Body of pancreas (tissue), 4 donors: ENCODE measurements around the gene ATF6B. TPM values are rescaled to one million over a fixed set of nuclear protein-coding genes. Genes with fewer than 3 reads are reported as not detected.
"Not testable (repeated sequence)": the region's sequence is repeated elsewhere in the genome, so short reads cannot be mapped to it uniquely, and the experiment has no call there.

Source experiments
- ATAC-seq: fragments of 150-250 bp; one replicate; pipeline ENCODE4 v1.9.1; 2016
- DNase-seq, 4 donors: peaks; one replicate each; pipeline ENCODE4 v3.0.0-alpha.2; 2019
- H3K27ac ChIP-seq, 4 donors: fragments of 200-600 bp; sonication (generic); 1 replicate in 3 of 4; 2 replicates in 1 of 4; pipeline versions ENCODE4 v1.5.1 to v1.6.1; 2016 to 2019; ENCODE audit warnings: mild to moderate bottlenecking in 1 of 4, mixed read lengths in 1 of 4, moderate library complexity in 1 of 4
- H3K27me3 ChIP-seq, 2 donors: fragments of 200-600 bp; sonication (generic); one replicate each; pipeline ENCODE4 v1.6.0; 2016; ENCODE audit warnings: mild to moderate bottlenecking in 1 of 2
- H3K36me3 ChIP-seq, 2 donors: fragments of 200-600 bp; sonication (generic); replicated peaks in 1 of 2; 2 replicates each; pipeline ENCODE4 v1.5.1; 2016; ENCODE audit warnings: low read depth in 2 of 2; ENCODE audit not compliant: insufficient read depth in 1 of 2
- H3K4me1 ChIP-seq: fragments of 200-600 bp; sonication (generic); one replicate; pipeline ENCODE4 v1.6.0; 2016
- H3K4me3 ChIP-seq, 2 donors: fragments of 200-600 bp; sonication (generic); 1 replicate in 1 of 2; 2 replicates in 1 of 2; pipeline ENCODE4 v1.5.1; 2016 to 2019
- H3K9me3 ChIP-seq, 3 donors: fragments of 200-600 bp; sonication (generic); 1 replicate in 2 of 3; 2 replicates in 1 of 3; pipeline ENCODE4 v1.5.1; 2016
- POLR2A ChIP-seq, 3 donors: fragments of 450-650 bp; IDR thresholded peaks; one replicate each; pipeline ENCODE4 v1.6.1; 2016; ENCODE audit warnings: antibody characterized with exemption in 3 of 3, mild to moderate bottlenecking in 2 of 3
- WGBS, 2 donors: methylation state at CpG; one replicate each; pipeline ENCODE4 v1.1.5; 2017; 5-methylcytosine and 5-hydroxymethylcytosine counted together
- intact Hi-C: fragments of 100-400 bp; cut with DNase I; formaldehyde crosslinking; loops from one replicate; pipeline ENCODE4 v1.15.1; 2023
- microRNA-seq, 2 donors: library from miRNA; unstranded; fragments of <30 nt; microRNA quantifications; one replicate each; pipeline ENCODE4, GENCODE V29; 2016; ENCODE audit warnings: borderline number of aligned reads in 2 of 2, borderline replicate concordance in 2 of 2
- small RNA-seq: library from RNA; depleted of rRNA; stranded (forward); fragments of <200 nt; gene quantifications from one replicate; pipeline ENCODE3, GENCODE V24; 2016
- total RNA-seq, 2 donors: library from RNA; depleted of rRNA; stranded (reverse); fragments of >200 nt; gene quantifications; one replicate each; pipeline ENCODE4 v1.1.0, GENCODE V29; 2016
- TF ChIP-seq, protein P1 (sequence below), 7 experiments: fragments of 450-650 bp in 4 of 7; fragments of 200-600 bp in 3 of 7; sonication (generic) in 3 of 7; IDR thresholded peaks; one replicate each; pipeline ENCODE4 v1.5.1; 2016 to 2019; ENCODE audit warnings: antibody characterized with exemption in 7 of 7

Gene ATF6B
- total RNA-seq, 2 donors from 2014 or later, result 26.5 to 32.3 TPM

DNA sequence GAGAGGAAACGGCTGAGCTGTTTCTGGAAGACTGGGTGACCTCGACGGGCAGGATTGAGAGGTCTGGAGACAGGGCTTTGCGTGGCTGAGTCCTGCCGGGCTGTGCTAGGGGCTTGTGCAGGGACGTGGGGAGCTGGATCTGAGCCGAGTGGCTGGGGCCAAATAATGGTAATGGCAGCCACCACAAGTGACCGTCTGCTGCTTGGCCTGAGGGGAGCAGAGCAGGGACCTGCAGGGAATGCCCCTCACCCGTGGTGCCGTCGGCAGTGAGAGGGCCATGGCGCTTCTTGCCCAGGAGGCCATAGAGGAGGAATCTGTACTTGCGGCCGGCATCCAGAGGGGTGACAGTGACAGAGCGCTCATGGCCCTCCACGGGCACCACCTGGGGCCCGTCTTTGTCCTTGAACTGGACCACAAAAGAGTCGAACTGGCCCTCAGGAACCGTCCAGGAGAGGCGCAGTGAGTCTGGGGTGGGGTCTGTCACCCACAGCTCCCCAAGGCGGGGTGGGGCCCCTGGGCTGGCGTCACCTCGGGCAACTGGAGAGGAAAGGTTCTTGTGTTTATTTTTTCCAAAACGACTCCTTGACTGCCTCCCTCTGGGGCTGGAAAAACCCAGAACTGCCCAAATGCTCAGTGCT lies 58.0 kb downstream of the ATF6B start:
- intact Hi-C loops, result no loop called here
- Histone ChIP-seq H3K9me3 (no peaks in the 10 kb centered on the region), H3K4me3 (no peak overlapping the region), H3K36me3 (no peaks in the 10 kb centered on the region), H3K27ac (no peak overlapping the region), H3K4me1 (no peaks in the 10 kb centered on the region), H3K27me3 (no peaks in the 10 kb centered on the region)
- no peak for DNase-seq
- ATAC-seq, result no peak
- TF ChIP-seq, protein P1, sequence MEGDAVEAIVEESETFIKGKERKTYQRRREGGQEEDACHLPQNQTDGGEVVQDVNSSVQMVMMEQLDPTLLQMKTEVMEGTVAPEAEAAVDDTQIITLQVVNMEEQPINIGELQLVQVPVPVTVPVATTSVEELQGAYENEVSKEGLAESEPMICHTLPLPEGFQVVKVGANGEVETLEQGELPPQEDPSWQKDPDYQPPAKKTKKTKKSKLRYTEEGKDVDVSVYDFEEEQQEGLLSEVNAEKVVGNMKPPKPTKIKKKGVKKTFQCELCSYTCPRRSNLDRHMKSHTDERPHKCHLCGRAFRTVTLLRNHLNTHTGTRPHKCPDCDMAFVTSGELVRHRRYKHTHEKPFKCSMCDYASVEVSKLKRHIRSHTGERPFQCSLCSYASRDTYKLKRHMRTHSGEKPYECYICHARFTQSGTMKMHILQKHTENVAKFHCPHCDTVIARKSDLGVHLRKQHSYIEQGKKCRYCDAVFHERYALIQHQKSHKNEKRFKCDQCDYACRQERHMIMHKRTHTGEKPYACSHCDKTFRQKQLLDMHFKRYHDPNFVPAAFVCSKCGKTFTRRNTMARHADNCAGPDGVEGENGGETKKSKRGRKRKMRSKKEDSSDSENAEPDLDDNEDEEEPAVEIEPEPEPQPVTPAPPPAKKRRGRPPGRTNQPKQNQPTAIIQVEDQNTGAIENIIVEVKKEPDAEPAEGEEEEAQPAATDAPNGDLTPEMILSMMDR (IDR thresholded peaks at IDR 0.05), result no peak
- no peak for TF ChIP-seq POLR2A (IDR thresholded peaks at IDR 0.05)
- 60 to 61% methylated on average over 13 to 23 of the region's 24 CpGs for WGBS, 2 donors

DNA sequence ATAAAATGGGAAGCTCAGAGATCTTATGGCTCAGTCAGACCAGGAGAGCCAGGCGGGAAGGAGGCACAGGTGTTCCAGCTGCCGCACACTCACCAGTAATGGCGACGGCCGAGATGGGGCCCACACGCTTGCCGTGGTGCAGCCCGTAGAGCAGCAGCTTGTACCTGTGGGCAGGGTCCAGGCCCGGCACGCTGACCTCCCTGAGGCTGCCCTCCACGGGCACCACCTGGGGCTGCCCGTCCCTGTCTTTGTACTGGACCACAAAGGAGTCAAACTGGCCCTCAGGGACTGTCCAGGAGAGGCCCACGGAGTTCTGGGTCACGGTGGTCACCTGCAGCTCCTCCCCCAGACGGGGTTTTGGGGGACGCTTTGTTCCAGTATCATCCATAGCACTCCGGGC lies 58.6 kb downstream of the ATF6B start:
- Histone ChIP-seq H3K4me1 (no peaks in the 10 kb centered on the region), H3K4me3 (no peak overlapping the region), H3K36me3 (no peaks in the 10 kb centered on the region), H3K9me3 (no peaks in the 10 kb centered on the region), H3K27ac (no peak overlapping the region), H3K27me3 (no peaks in the 10 kb centered on the region)
- intact Hi-C loops, result no loop called here
- WGBS, 2 donors, result 66 to 72% methylated on average over 6 to 17 of the region's 17 CpGs
- DNase-seq (no peak), ATAC-seq (no peak)
- TF ChIP-seq POLR2A (IDR thresholded peaks at IDR 0.05), result no peak

DNA sequence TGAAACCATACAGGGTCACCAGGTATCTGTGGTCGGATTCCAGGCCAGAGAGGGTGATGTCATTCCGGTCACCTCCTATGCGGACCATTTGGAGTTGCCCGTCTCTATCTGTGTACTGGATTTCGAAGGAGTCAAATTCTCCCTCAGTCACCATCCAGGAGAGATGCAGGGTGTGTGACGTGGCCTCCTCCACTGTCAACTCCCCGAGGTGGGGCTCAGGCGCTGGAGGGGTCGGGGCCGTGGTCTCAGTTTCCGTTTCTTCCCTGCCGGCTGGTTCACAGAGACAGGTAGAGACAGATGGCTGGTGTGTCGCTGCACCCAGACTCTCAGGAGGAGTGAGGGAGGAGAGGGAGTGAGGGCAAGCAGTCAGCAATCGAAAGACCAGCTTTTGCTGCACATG lies 59.2 kb downstream of the ATF6B start:
- H3K36me3 ChIP-seq, result no peaks in the 10 kb centered on the region
- WGBS, 2 donors, result 65 to 66% methylated on average over 14 of the region's 14 CpGs
- H3K27me3 ChIP-seq, result no peaks in the 10 kb centered on the region
- H3K9me3 ChIP-seq, result no peaks in the 10 kb centered on the region
- H3K4me1 ChIP-seq, result no peaks in the 10 kb centered on the region
- DNase-seq, result no peak
- H3K27ac ChIP-seq, result no peak overlapping the region
- H3K4me3 ChIP-seq, result no peak overlapping the region
- ATAC-seq, result no peak
- TF ChIP-seq POLR2A (IDR thresholded peaks at IDR 0.05), result no peak
- TF ChIP-seq, protein P1 (IDR thresholded peaks at IDR 0.05), result no peak
- intact Hi-C loops, result no loop called here

DNA sequence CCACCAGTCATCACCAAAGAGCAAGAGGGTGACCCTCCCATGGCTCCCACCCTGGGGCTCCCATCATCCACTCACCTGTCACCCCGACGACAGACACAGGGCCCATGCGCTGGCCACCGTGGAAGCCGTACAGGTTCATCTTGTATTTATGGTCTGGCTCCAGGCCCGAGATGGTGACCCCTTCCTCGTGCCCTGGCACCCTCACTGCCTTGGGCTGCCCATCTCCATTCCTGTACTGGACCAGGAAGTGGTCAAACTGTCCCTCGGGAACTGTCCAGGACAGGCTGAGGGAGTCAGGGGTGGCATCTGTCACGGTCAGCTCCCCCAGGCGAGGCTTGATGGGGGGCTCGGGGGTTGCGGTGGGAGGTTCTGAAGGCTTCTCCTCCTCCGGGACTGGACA lies 59.7 kb downstream of the ATF6B start:
- intact Hi-C loops, H3K36me3 ChIP-seq: not testable (repeated sequence)

DNA sequence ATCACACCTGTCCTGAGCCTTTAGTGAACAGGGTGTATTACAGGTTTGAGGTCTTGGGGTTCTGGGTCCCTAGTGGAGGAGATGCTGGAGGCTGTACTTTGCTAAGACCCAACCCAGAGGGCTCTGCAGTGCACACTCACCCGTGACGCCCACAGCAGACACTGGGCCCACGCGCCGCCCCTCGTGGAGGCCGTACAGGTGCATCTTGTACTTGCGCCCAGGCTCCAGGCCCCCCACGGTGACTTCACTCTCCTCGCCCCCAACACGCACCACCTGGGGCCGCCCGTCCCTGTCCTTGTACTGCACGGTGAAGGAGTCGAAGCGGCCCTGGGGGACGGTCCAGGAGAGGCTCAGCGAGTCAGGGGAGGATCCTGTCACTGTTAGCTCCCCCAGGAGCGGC lies 60.5 kb downstream of the ATF6B start:
- H3K27ac ChIP-seq, ATAC-seq, H3K27me3 ChIP-seq, intact Hi-C loops, H3K4me3 ChIP-seq, H3K9me3 ChIP-seq, DNase-seq, H3K36me3 ChIP-seq, H3K4me1 ChIP-seq: not testable (repeated sequence)
- 78 to 90% methylated on average over 9 to 12 of the region's 19 CpGs for WGBS, 2 donors

More for the DNA sequence above, 59.7 kb downstream of the ATF6B start:
- not testable (repeated sequence) for H3K4me1 ChIP-seq, H3K27ac ChIP-seq, H3K27me3 ChIP-seq, H3K9me3 ChIP-seq, ATAC-seq, DNase-seq, H3K4me3 ChIP-seq
- WGBS, 2 donors, result 43 to 90% methylated on average over 2 to 13 of the region's 13 CpGs

Small RNA genes lying within 50 kb of the gene (microRNA-seq; reads per million reads assigned to microRNA genes)
- 0 to 0.47 reads per million in 2 donors for gene MIR6721

Small RNA genes lying within 50 kb of the gene (small RNA-seq; reads per million reads assigned to genes)
- gene RNA5SP206, result not detected

Other genes starting within 250 kb of the ATF6B start
- 10 to 100 TPM in 1 of 2 donors, 1 to 10 TPM in 1; 7.3 to 19.2 TPM for gene SLC44A4, start 249.2 kb downstream of the ATF6B start, total RNA-seq
- 10 to 100 TPM; 35.8 to 87.7 TPM for gene EHMT2, start 230.5 kb downstream of the ATF6B start, total RNA-seq
- gene ZBTB12, start 226.2 kb downstream of the ATF6B start, total RNA-seq, result 1 to 10 TPM in 1 of 2 donors, not detected in 1; 2.1 TPM
- gene C2, start 200.5 kb downstream of the ATF6B start, total RNA-seq, result 1 to 10 TPM; 1.3 TPM
- 10 to 100 TPM; 21.0 to 33.9 TPM for gene CFB, start 182.2 kb downstream of the ATF6B start, total RNA-seq
- gene NELFE, start 169.3 kb downstream of the ATF6B start, total RNA-seq, result 10 to 100 TPM; 38.9 to 39.9 TPM
- gene SKIC2, start 169.1 kb downstream of the ATF6B start, total RNA-seq, result 10 to 100 TPM; 30.9 to 52.1 TPM
- 10 to 100 TPM; 16.9 to 26.0 TPM for gene DXO, start 156.1 kb downstream of the ATF6B start, total RNA-seq
- gene C4A, start 146.2 kb downstream of the ATF6B start, total RNA-seq, result 10 to 100 TPM; 60.3 to 65.9 TPM
- 10 to 100 TPM; 57.7 to 77.3 TPM for gene C4B, start 113.5 kb downstream of the ATF6B start, total RNA-seq
- gene CYP21A2, start 89.8 kb downstream of the ATF6B start, total RNA-seq, result under 1 TPM in 1 of 2 donors, not detected in 1; 0.52 TPM
- gene TNXB, start 18.9 kb downstream of the ATF6B start, total RNA-seq, result 10 to 100 TPM; 24.9 to 36.6 TPM
- gene FKBPL, start 2.0 kb upstream of the ATF6B start, total RNA-seq, result 1 to 10 TPM; 1.0 to 1.6 TPM
- gene PRRT1, start 23.7 kb upstream of the ATF6B start, total RNA-seq, result not detected
- gene PPT2, start 25.9 kb upstream of the ATF6B start, total RNA-seq, result 1 to 10 TPM; 3.6 to 9.9 TPM
- gene EGFL8, start 36.3 kb upstream of the ATF6B start, total RNA-seq, result 1 to 10 TPM; 5.7 to 6.9 TPM
- gene AGPAT1, start 47.8 kb upstream of the ATF6B start, total RNA-seq, result 10 to 100 TPM; 13.2 to 16.1 TPM
- 10 to 100 TPM; 34.0 to 62.0 TPM for gene RNF5, start 50.2 kb upstream of the ATF6B start, total RNA-seq
- gene AGER, start 56.0 kb upstream of the ATF6B start, total RNA-seq, result 1 to 10 TPM; 3.0 to 4.9 TPM
- gene PBX2, start 62.0 kb upstream of the ATF6B start, total RNA-seq, result 10 to 100 TPM; 28.8 to 31.3 TPM
- 1 to 10 TPM; 1.3 to 6.0 TPM for gene GPSM3, start 64.4 kb upstream of the ATF6B start, total RNA-seq
- gene NOTCH4, start 95.8 kb upstream of the ATF6B start, total RNA-seq, result 10 to 100 TPM; 10.6 to 48.1 TPM
- gene TSBP1, start 243.7 kb upstream of the ATF6B start, total RNA-seq, result not detected